OCI-LY3 (cell line): ENCODE data around the gene NPIPB4.
"Not testable (repeated sequence)": the region's sequence is repeated elsewhere in the genome, so short reads cannot be mapped to it uniquely, and the experiment has no call there.

Experiments
- CTCF ChIP-seq: fragments of 200-600, 300-600 bp; sonication (generic); IDR thresholded peaks from 2 replicates; pipeline ENCODE4 v1.5.1; 2014; ENCODE audit warnings: antibody characterized with exemption, low read length, low read depth
- EZH2phosphoT487 ChIP-seq: fragments of 200-600 bp; shearing (Covaris generic); IDR thresholded peaks from 2 replicates; pipeline ENCODE4 v1.6.1; 2018; ENCODE audit warnings: antibody characterized with exemption, mixed run types, low read depth

DNA sequence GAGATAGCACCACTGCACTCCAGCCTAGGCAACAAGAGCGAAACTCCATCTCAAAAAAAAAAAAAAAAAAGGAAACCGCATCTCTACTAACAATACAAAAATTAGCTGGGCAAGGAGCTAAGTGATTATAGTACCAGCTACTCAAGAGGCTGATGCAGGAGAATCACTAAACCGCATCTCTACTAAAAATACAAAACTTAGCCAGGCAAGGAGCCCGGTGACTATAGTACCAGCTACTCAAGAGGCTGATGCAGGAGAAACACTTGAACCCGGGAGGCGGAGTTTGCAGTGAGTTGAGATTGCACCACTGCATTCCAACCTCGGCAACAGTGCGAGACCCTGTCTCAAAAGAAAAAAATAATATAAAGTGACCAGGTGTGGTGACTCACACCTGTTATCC is 27.6 kb downstream of the NPIPB4 start:
- not testable (repeated sequence) for TF ChIP-seq CTCF, EZH2phosphoT487
